Measurements from ENCODE around the gene C9orf50. TPM values are rescaled to one million over a fixed set of nuclear protein-coding genes. Genes with fewer than 3 reads are reported as not detected.
"Not testable (repeated sequence)": the region's sequence is repeated elsewhere in the genome, so short reads cannot be mapped to it uniquely, and the experiment has no call there.

The C9orf50 gene, protein sequence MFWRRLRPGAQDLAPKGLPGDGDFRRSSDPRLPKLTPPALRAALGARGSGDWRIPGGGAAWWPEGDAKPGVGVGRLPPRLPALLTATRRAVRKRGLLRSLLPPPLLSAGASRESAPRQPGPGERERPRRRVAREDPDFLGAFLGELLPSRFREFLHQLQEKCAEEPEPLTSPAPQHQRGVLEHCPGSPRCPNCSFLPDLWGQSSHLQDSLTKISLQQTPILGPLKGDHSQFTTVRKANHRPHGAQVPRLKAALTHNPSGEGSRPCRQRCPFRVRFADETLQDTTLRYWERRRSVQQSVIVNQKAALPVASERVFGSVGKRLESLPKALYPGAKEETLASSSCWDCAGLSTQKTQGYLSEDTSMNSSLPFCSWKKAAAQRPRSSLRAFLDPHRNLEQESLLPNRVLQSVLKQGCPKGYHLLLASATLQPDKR
- not detected in 2 replicates for total RNA-seq

GRCh38 chr9:129620669-129621295, at the start of gene C9orf50:
Gene C9orf50 (minus strand): TSS chr9:129621101. CDS start chr9:129620574, 527 bp downstream.
- DNase-seq (ENCODE audit: low read depth in 2 of 2): no peak

DNA sequence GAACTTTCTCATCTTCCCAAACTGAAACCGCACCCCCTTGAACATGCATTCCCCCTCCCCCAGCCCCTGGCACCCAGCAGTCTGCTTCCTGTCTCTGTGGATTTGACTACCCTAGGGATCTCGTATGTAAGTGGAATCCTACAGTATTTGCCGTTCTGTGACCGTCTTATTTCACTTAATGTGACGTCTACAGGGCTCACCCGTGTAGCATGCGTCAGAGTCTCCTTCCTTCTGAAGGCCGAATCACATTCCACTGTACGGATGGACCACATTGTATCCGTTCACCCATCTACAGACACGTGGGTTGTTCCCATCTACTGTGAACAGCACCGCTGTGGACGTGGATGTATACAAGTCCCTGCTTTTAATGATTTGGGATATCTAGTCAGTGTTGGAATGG, 49.0 kb upstream of the C9orf50 start:
- no peak for DNase-seq (ENCODE audit: low read depth in 2 of 2)

DNA sequence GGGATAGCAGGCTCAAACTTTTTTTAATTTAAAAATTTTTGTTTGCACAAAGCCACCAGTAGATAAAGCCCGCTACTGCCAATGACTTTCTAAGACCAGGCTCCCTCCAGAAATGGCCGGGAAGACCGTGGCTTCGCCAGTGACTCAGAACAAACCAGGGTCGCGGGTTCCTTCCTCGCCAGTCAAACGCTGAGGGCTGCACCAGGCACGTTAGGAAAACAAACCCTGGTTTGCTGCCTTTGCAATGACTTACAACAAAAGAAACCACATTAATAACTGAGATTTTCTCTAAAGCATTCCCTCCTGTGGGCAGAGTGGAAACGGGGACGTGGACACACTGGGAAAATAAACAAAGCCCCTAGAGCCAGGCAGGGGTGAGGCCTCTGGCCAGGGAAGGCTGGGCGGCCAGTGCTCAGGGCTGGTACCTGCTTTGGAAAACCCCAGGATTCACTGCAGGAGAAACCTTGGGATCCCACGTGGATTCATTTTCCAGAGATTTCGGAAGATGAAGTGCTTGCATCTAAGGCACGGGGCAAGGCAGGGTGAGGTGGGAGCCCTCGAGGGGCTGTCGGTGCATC, 48.3 kb upstream of the C9orf50 start:
- peak in 1 of 2 donors; percentile 16 for DNase-seq (ENCODE audit: low read depth in 2 of 2)

DNA sequence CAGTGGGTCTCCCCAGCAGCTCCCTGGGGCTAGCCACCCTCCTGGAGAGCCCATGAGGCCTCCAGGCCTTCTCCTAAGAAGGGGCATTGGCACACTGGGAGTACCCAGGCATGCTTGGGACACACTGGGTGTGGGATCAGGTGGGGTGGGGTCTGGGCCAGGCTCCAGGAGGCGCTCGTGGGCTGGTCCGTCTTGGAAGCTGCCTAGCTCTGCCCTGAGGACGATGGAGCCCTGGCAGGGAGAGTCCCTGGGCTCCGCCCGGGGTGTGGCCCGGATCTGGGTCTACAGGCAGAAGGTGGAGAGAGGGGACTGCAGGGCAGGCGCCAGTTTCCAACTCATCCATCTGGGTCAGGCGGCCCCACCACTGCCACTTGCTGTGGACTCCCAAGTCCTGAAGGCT, 46.9 kb upstream of the C9orf50 start:
- DNase-seq (ENCODE audit: low read depth in 2 of 2): no peak

DNA sequence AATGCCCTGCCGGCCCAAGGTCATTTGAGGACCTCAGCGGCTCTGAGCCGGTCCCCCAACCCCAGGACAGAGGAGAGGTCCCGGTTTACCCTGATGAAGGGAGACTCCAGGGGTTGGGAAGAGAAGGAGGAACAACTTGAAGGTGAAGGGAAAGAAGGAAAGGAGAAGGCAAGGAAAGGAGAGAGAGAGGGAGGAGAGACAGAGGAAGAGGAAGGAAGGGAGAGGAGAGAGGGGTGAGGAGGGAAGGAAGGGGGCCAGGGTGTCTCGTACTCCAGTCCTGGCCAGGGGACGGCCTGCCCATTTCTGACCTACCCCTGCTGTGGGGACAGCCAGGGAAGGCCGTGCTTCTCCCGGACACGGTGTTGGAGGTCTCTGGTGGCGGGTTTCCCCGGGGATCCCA, 46.5 kb upstream of the C9orf50 start:
- no peak for DNase-seq (ENCODE audit: low read depth in 2 of 2)

- no peak for DNase-seq (ENCODE audit: low read depth in 2 of 2)
Observed at GRCh38 chr9:129666575-129666974, 45.7 kb upstream of the C9orf50 start.

DNA sequence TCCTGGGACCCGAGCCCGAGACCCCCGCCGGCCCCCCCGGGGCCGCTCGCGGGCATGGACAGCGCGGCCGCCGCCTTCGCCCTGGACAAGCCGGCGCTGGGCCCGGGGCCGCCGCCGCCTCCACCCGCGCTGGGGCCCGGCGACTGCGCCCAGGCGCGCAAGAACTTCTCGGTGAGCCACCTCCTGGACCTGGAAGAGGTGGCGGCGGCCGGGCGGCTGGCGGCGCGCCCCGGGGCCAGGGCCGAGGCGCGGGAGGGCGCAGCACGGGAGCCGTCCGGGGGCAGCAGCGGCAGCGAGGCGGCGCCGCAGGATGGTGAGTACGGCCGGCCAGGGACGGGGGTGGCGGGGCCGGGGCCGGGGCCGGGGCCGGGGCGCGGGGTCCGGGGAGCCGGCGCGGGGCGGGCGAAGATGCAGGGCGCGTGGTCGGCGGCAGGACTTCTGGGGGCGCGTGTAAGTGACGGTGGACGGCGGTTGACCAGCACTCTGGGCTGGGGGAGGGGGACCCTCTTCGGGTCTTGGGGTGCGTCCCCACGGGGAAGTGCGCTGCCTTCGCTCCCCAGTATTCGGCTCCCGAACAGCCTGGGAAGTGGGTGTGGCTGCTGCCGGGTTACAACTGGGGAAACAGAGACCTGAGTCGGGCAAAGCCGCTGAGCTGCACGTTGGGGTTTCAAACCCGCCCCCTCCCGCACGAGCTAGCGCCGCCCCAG, 45.1 kb upstream of the C9orf50 start:
- no peak for DNase-seq (ENCODE audit: low read depth in 2 of 2)

DNA sequence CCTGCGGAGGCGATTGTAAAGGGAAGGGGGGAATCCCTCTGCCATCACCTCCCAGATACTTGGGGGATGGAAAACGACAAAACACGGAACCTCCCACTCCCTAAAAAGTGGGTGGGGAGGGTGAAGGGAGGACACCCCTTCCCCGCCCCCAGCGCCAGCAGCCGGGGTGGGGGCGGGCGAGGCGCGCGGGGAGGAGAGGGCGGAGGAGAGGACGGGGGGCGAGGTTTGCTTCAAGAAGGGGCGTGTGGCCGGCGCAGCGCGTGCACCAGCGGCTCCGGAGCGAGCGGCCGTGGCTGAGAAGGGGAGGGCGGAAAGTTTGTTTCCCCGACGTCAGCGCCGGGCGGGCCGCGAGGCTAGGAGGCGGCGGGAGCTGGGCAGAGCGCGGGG, 44.5 kb upstream of the C9orf50 start, which contains the start of gene PRRX2:
PRRX2 (plus strand) TSS at position 259 of the 387 bp plus-strand sequence. CDS start 221 bp downstream, outside the sequence.
- DNase-seq (ENCODE audit: low read depth in 2 of 2): no peak

DNA sequence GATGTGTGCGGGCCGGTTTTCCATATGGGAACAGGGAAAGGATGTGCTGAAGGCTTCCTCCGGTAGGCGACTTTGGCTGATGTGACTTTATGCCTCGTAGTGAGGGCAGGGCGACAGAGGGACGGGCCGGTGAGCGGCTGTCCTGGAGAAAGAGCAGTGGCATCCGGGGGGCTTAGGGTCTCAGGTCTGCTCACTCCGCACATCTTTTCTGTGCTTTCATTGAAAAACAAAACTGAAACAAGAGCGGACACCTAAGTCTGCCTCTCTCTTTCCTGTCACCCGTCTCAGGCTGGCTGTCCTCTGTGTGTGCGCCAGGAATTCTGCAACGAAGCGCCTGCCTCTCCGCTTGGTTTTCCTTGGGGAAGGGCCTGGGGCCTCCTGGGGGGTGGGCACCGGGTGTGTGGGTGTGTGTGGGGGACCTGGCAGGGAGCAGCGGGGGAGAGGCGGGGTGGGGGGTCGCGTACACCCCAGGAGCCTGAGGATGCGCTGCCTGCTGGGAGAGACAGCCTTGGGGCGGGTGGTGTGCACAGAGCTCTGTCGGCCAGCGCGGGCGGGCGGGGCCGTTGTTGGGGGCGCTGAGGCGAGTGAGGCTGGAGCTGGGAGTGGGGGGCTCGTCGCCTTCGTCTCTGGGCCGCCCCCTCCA, 44.0 kb upstream of the C9orf50 start:
- DNase-seq (ENCODE audit: low read depth in 2 of 2): no peak

- DNase-seq (ENCODE audit: low read depth in 2 of 2): not testable (repeated sequence)
Observed at GRCh38 chr9:129662239-129662638, 41.3 kb upstream of the C9orf50 start.

- no peak for DNase-seq (ENCODE audit: low read depth in 2 of 2)
Observed at GRCh38 chr9:129661029-129661428, 40.1 kb upstream of the C9orf50 start.

DNA sequence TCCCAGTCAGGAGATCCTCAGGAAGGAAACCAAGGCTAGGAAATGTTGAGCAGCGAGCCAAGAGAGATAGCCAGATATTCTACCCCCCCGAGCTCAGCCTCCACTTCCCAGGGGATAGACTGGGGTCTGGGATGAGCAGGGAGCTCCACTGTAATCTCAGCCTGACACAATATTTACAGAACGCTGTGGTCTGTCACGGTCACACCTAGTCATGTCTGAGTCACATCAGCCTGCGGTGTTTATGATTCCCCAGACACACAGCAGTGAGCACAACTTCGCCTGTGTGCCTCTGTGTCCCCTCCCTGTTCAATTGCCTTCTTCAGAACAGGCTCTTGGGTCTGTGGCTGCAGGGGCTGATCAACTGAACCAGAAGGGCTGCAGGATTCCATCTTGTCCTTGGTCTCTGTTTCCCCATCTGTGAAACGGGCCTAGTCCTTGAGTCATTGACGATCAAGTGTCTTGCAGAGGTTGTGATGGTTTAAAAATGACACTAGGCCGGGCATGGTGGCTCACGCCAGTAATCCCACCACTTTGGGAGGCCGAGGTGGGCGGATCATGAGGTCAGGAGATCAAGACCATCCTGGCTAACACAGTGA, 36.0 kb upstream of the C9orf50 start:
- peak in 1 of 2 donors; percentile 42 for DNase-seq (ENCODE audit: low read depth in 2 of 2)

- DNase-seq (ENCODE audit: low read depth in 2 of 2): no peak
Observed at GRCh38 chr9:129655696-129656095, 34.8 kb upstream of the C9orf50 start.

DNA sequence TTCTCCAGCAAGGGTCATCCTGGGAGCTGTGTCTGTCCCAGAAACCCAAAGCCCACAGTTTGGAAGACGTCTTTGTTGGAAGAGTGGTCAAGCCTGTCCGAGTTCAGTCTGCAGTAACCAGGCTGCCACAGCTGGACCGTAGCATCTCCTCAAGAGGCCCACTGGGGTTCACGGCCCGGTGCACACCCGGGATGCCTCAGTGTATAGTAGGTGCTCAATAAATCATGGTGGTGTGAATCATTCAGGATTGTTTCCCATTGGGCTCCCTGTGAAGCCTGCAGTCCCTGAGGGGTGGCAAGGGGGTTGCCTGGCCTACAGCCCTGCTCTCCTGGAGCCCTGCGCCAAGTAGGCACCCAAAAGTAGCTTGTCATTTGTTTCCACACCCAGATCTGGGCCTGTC, 34.3 kb upstream of the C9orf50 start:
- DNase-seq (ENCODE audit: low read depth in 2 of 2): no peak

GRCh38 chr9:129654554-129655040, 33.7 kb upstream of the C9orf50 start:
- no peak for DNase-seq (ENCODE audit: low read depth in 2 of 2)

GRCh38 chr9:129653823-129654553, 33.1 kb upstream of the C9orf50 start:
- no peak for DNase-seq (ENCODE audit: low read depth in 2 of 2)

- no peak for DNase-seq (ENCODE audit: low read depth in 2 of 2)
Observed at GRCh38 chr9:129650680-129651235, 29.9 kb upstream of the C9orf50 start.

DNA sequence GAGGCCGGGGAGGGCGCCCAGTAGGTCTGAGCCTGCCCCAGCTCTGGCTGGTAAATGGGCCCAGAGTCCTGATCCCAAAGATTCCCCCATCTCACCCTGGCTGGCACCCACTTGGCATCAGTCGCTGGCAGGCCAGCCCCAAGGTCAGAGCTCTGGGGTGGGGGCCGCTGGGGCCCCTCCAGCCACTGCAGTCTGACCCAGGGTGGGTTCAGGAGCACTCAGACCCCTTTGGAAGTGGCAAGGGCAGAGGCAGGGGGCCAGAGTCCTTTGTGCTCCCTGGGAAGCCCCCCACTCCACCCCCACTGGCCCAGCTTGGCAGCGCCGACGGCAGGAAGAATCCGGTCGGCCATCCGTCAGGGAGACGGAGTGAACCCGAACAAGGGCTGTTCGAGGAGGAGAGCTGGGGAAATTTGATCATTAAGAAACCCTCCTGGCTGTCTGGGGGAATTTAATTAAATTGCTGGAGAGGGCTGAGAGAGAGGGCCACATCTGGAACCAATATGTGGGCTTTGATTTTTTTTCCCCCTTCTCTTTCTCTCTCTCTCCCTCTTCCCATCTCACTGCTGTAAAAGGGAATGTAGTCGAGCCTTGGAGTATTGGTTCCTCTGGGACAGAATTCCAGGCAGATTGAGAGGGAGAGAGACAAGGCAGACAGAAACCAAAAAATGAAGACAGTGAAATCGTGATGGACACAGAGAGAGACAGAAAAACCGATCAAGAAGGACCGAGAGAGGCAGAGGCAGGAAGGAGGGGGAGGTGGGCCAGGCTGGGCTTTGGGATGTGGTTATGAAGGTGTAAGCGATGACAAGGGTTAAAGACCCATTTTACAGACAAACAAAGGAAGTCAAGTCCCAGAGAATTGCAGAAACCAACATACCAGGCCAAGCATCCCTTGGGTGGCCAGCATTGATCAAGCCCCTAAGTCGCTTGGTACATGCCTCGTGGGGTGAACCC, 29.1 kb upstream of the C9orf50 start:
- no peak for DNase-seq (ENCODE audit: low read depth in 2 of 2)

- DNase-seq (ENCODE audit: low read depth in 2 of 2): no peak
Observed at GRCh38 chr9:129648764-129649115, 27.8 kb upstream of the C9orf50 start.

Measured in dermis microvascular lymphatic vessel endothelial cell (primary cell).